ENCODE data around the gene PFKFB4. TPM values are rescaled to one million over a fixed set of nuclear protein-coding genes. Genes with fewer than 3 reads are reported as not detected.
A peak's percentile ranks its signal among the peaks of the same experiment; 100 is the strongest.

Gene PFKFB4
- total and polyA plus RNA-seq, 2 experiments from 2014 or later: 9.5 to 14.1 TPM

- Histone ChIP-seq H3K27ac (peak overlapping the region; percentile 95), H3K4me1 (ENCODE audit: insufficient read depth) (peaks cover 45% of the 10 kb centered on the region), H3K9me2 (replicated peaks; ENCODE audit: insufficient read depth) (no peaks in the 10 kb centered on the region), H3K79me2 (no peaks in the 10 kb centered on the region), H2AFZ (no peak overlapping the region), H3K9me3 (ENCODE audit: low read depth) (no peaks in the 10 kb centered on the region), H3K4me3 (no peak overlapping the region), H3K4me2 (no peak overlapping the region), H4K20me1 (ENCODE audit: insufficient read depth, poor library complexity, severe bottlenecking) (no peaks in the 10 kb centered on the region), H3K36me3 (replicated peaks; ENCODE audit: insufficient read depth, low read depth) (no peaks in the 10 kb centered on the region), H3K27me3 (no peaks in the 10 kb centered on the region)
- TF ChIP-seq CTCF (IDR thresholded peaks at IDR 0.05; ENCODE audit: poor library complexity) (no peak), EZH2phosphoT487 (IDR thresholded peaks at IDR 0.05; ENCODE audit: low read depth, severe bottlenecking, unreplicated experiment) (no peak), EZH2 (IDR thresholded peaks at IDR 0.05; ENCODE audit: borderline replicate concordance) (no peak)
- DNase-seq (ENCODE audit: low spot score): no peak
- WGBS (ENCODE audit: low lambda C conversion rate, missing lambda C conversion rate): 93% methylated on average over 12 of the region's 12 CpGs
These were observed 43.1 kb upstream of the PFKFB4 start for GRCh38 chr3:48599509-48600285.

GRCh38 chr3:48599077-48599501, 42.5 kb upstream of the PFKFB4 start:
- no peaks in the 10 kb centered on the region for H4K20me1 ChIP-seq (ENCODE audit: insufficient read depth, poor library complexity, severe bottlenecking)
- no peaks in the 10 kb centered on the region for H3K9me3 ChIP-seq (ENCODE audit: low read depth)
- no peak overlapping the region for H3K4me3 ChIP-seq
- H3K4me1 ChIP-seq (ENCODE audit: insufficient read depth): peaks cover 46% of the 10 kb centered on the region
- peak overlapping the region; percentile 8 for H3K4me2 ChIP-seq
- no peak for TF ChIP-seq CTCF (IDR thresholded peaks at IDR 0.05; ENCODE audit: poor library complexity)
- no peak for TF ChIP-seq EZH2phosphoT487 (IDR thresholded peaks at IDR 0.05; ENCODE audit: low read depth, severe bottlenecking, unreplicated experiment)
- TF ChIP-seq EZH2 (IDR thresholded peaks at IDR 0.05; ENCODE audit: borderline replicate concordance): no peak
- DNase-seq (ENCODE audit: low spot score): no peak
- WGBS (ENCODE audit: low lambda C conversion rate, missing lambda C conversion rate): 76% methylated on average over 11 of the region's 11 CpGs
- no peak overlapping the region for H2AFZ ChIP-seq
- H3K27me3 ChIP-seq: no peaks in the 10 kb centered on the region
- H3K9me2 ChIP-seq (replicated peaks; ENCODE audit: insufficient read depth): no peaks in the 10 kb centered on the region
- no peaks in the 10 kb centered on the region for H3K36me3 ChIP-seq (replicated peaks; ENCODE audit: insufficient read depth, low read depth)
- H3K27ac ChIP-seq: peak overlapping the region; percentile 95
- H3K79me2 ChIP-seq: no peaks in the 10 kb centered on the region

GRCh38 chr3:48598323-48599076, 41.9 kb upstream of the PFKFB4 start:
- Histone ChIP-seq H3K4me1 (ENCODE audit: insufficient read depth) (peaks cover 46% of the 10 kb centered on the region), H2AFZ (no peak overlapping the region), H3K9me2 (replicated peaks; ENCODE audit: insufficient read depth) (no peaks in the 10 kb centered on the region), H3K79me2 (no peaks in the 10 kb centered on the region), H3K27me3 (no peaks in the 10 kb centered on the region), H3K4me2 (peak overlapping the region; percentile 53), H3K4me3 (no peak overlapping the region), H3K9me3 (ENCODE audit: low read depth) (no peaks in the 10 kb centered on the region), H4K20me1 (ENCODE audit: insufficient read depth, poor library complexity, severe bottlenecking) (no peaks in the 10 kb centered on the region), H3K27ac (peak overlapping the region; percentile 95), H3K36me3 (replicated peaks; ENCODE audit: insufficient read depth, low read depth) (no peaks in the 10 kb centered on the region)
- DNase-seq (ENCODE audit: low spot score): peak; percentile 83
- 52% methylated on average over 5 of the region's 5 CpGs for WGBS (ENCODE audit: low lambda C conversion rate, missing lambda C conversion rate)
- TF ChIP-seq EZH2 (IDR thresholded peaks at IDR 0.05; ENCODE audit: borderline replicate concordance) (no peak), EZH2phosphoT487 (IDR thresholded peaks at IDR 0.05; ENCODE audit: low read depth, severe bottlenecking, unreplicated experiment) (no peak), CTCF (IDR thresholded peaks at IDR 0.05; ENCODE audit: poor library complexity) (no peak)

Measured in hepatocyte (in vitro differentiated cells).